HG03025 (cell line): ENCODE results near the gene HOXB6.

Experiments
- ATAC-seq: cut with Tn5 transposase; IDR thresholded peaks from one replicate; pipeline ENCODE4 v1.9.1; 2021; ENCODE audit warnings: mild to moderate bottlenecking, moderate library complexity; ENCODE audit not compliant: unreplicated experiment, low FRiP score

Gene HOXB6

GRCh38 chr17:48569674-48570324, 35.0 kb downstream of the HOXB6 start:
- ATAC-seq, result no peak

GRCh38 chr17:48569240-48569582, 35.6 kb downstream of the HOXB6 start:
- ATAC-seq, result no peak

GRCh38 chr17:48568499-48569239, 36.1 kb downstream of the HOXB6 start:
- no peak for ATAC-seq

GRCh38 chr17:48567646-48568354, 37.0 kb downstream of the HOXB6 start:
- ATAC-seq, result no peak

GRCh38 chr17:48567209-48567608, 37.6 kb downstream of the HOXB6 start:
- ATAC-seq, result no peak

- no peak for ATAC-seq
Observed at GRCh38 chr17:48566717-48567116, 38.1 kb downstream of the HOXB6 start.

GRCh38 chr17:48565925-48566710, 38.7 kb downstream of the HOXB6 start:
- no peak for ATAC-seq

- ATAC-seq, result no peak
Observed at GRCh38 chr17:48565022-48565554, 39.7 kb downstream of the HOXB6 start.

GRCh38 chr17:48564188-48565021, 40.4 kb downstream of the HOXB6 start:
- ATAC-seq, result no peak

GRCh38 chr17:48563867-48564187, 41.0 kb downstream of the HOXB6 start:
- ATAC-seq, result no peak

GRCh38 chr17:48563385-48563838, 41.4 kb downstream of the HOXB6 start:
- no peak for ATAC-seq

GRCh38 chr17:48562934-48563333, 41.9 kb downstream of the HOXB6 start:
- no peak for ATAC-seq

GRCh38 chr17:48561884-48562810, 42.6 kb downstream of the HOXB6 start:
- ATAC-seq, result no peak

- ATAC-seq, result no peak
Observed at GRCh38 chr17:48559840-48560817, 44.7 kb downstream of the HOXB6 start.

GRCh38 chr17:48559122-48559839, 45.5 kb downstream of the HOXB6 start:
- no peak for ATAC-seq

- no peak for ATAC-seq
Observed at GRCh38 chr17:48558831-48559121, 46.0 kb downstream of the HOXB6 start.
